GM18520 (cell line): ENCODE data around the gene MRPL3.
"Not testable (repeated sequence)": the region's sequence is repeated elsewhere in the genome, so short reads cannot be mapped to it uniquely, and the experiment has no call there.

Experiments used
- ATAC-seq: cut with Tn5 transposase; IDR thresholded peaks from one replicate; pipeline ENCODE4 v1.9.1; 2021; ENCODE audit not compliant: unreplicated experiment

MRPL3 gene

DNA sequence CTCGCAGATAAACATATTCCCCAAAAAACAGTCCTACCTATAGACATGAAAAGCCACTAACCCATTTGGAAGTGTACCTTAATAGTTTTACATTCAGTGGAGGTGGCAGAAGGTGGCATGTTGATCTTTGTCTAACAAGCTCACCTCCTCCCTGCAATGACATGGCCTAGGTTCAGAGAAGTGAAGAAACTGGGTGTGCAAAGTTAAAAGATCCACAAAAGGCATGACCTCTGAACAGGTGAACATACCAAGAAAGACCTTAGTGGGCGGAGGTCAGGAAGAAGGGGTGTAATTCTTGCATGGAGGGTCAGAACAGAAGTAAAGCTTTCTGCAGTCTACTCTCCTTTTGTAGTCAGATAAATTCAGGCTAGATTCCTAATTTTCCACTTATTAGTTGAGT is 822 bp downstream of the MRPL3 start:
- ATAC-seq: no peak

DNA sequence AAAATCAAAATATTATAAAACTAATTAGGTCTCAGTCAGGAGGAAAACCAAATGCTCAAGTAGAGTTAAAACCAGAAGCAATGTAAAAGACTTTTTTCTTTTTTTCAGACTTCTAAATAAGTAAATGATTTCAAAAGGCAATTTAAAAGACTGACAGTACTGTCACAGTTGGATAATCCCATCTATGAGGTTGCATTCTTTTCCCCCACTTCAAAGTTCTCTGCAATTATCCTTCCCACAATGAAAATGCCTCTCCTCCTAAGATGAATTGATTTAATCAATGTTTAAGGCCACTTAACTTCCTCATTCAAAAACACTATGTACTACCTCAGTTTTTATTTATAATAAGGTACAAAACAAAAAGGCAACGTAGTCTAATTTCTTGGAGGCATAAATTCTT is 8.1 kb downstream of the MRPL3 start:
- no peak for ATAC-seq

DNA sequence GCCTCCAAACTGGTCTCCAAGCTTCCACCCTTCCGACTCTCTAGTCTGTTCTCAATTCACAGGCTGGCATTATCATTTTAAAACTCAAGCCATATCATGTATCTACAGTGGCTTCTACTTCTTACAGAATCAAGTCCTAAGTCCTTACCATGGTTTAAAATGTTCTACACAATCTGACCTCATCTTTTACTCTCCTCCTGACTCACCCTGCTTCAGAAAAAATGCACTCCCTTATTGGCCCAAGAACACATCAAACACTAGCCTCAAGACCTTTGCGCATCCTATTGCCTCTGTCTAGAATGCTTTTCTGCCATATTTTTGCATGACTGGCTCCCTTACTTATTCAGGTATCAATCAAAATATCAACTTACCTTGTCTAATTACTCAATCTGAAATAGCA is 11.0 kb downstream of the MRPL3 start:
- no peak for ATAC-seq

DNA sequence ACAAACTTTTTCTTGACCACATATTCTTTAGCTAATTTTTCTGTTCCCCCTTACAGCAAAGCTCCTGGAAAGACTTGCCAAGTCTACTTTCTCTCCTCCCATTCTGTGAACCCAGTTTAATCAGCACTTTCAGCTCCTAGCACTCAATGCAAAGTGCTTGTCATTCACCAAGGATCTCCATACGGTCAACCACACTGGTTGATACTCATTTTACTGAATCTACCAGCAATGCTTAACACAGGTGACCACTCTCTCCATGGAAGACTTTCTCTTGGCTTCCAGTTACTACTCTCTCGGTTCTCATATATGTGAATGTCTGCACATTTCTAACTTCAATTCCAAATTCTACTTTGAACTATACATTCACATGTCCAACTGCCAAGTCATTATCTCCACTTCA is 11.7 kb downstream of the MRPL3 start:
- no peak for ATAC-seq

DNA sequence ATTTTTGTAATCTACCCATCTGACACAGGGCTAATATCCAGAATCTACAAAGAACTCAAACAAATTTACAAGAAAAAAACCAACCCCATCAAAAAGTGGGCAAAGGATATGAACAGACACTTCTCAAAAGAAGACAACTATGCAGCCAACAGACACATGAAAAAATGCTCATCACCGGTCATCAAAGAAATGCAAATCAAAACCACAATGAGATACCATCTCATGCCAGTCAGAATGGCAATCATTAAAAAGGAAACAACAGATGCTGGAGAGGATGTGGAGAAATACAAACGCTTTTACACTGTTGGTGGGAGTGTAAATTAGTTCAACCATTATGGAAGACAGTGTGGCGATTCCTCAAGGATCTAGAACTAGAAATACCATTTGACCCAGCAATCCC is 16.2 kb downstream of the MRPL3 start:
- not testable (repeated sequence) for ATAC-seq

DNA sequence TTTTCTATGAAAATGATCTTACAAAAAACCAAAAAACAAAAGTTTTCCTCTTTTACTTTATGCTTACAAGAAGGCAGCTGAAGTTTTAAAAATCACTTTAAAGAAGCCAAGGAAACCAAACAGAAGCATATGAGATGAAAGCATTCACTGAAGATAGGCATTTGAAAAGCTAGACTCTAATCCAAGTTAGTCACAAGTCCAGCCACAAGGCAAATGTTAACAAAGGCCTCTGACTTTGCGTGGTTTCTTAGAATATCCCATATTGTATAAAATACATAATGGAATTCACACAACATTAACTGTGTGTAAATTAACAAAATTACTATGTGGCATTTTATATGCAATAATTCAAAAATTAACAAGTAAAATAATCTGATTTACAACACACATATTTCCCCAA is 17.7 kb downstream of the MRPL3 start:
- no peak for ATAC-seq

DNA sequence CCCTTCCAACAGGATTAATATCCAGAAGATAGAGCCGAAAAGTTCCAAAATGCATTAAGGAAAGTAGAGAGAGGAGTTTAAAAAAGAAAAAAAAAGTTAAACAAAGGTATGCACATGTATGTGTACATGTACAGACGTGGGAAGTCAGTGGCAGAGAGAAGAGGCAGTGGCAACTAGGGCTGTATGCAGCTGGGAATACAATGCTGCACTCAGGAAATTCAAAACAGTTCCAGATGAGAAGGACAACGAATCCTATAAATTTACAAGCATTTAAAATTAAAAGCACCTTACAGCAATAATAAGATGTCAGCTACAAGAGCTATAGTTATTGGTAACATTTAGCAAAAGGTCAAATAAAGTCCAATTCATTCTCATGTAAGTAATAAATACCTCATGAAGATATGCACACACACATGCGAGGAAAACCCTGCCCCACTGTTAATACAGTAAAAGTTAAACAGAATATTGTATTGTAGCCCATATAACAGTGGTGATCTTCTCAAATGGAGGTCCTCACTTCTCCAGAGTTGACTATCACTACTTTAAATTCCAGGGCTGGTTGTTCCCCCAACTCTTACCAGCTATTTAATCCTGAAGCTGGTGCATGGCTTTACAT is 18.2 kb downstream of the MRPL3 start:
- no peak for ATAC-seq

DNA sequence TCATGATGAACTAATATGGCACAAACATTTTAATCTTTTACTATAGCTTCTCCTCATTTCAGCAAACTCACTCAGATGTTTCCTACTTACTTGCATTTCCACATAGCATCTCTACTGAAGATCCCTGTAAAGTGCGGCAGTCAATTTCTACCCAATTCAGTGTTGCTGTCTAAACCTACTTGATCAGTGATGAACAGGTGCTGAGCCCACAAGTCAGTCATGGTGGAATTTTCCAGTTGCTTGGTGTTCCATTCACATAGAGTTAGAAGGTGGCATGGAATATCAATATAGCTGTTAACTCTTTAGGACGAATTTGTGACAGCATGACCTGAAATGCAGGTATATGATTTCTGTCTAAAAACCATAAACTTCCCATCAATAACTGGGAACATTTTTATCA is 22.7 kb downstream of the MRPL3 start:
- no peak for ATAC-seq

DNA sequence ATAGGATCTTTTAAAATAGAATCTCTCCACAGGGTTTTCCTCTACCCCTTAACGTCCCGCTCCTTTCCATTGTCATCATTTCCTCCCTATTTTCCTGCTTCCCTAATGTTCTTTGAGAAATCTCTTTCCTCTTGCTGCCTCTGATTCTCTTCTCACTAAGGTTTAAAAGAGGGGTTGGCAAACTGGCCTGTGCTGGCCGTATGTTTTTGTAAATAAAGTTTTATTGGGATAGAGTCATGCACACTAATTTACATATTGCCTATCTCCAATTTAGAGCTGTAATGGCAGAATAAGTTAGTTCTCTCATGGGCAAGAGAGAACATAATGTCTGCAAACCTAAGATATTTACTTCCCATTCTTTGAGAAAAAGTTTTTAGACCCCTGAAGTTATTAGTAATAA is 25.0 kb downstream of the MRPL3 start:
- ATAC-seq: no peak

DNA sequence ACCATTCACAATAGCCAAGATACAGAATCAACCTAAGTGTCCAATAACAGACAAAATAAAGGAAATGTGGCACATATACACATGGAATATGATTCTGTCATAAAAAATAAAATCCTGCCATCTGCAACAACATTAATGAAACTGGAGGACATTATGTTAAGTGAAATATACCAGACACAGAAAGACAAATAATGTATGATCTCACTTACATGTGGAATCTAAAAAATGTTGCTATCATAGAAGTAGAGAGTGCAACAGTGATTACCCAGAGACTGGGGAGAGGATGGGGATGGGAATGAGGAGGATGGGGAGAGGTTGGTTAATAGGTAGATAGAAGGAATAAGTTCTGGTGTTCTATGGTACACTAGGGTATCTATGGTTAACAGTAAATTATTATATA is 28.7 kb downstream of the MRPL3 start:
- ATAC-seq: no peak

DNA sequence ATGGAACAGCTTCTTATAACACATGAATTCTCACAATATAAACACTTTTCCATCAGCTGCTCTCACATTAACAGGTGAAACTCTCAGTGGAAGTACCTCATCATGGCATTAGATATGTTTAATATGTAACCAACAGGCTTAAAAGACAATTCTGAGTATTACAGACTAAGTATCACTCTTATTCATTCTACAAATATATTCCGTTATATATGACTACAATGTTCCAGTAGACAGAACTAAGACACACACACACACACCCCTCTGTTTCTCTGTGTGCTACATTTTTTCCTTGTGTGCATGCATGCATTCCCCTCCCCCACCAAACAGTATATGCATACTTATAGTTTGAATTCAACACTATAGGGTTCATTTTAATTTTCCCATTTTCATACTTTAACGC is 32.4 kb downstream of the MRPL3 start:
- no peak for ATAC-seq

DNA sequence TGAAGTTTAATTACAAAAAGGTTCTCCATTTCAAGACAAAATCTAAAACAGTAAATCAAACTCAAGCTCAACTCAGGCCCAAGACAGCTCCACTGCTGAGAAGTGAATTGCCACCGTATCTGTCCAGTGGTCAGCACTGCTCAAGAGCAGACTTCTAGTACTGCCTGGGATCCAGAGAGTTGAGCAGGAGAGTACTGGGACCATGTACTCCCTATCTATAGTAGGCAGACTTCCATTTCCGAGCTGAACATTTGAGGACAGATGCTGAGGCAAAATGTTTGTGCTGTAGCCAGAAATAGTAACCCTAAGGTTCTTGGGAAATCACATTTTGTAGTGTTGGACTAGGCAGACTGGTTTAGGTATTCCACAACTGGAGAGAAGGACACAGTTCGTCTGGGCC is 44.1 kb downstream of the MRPL3 start:
- no peak for ATAC-seq

DNA sequence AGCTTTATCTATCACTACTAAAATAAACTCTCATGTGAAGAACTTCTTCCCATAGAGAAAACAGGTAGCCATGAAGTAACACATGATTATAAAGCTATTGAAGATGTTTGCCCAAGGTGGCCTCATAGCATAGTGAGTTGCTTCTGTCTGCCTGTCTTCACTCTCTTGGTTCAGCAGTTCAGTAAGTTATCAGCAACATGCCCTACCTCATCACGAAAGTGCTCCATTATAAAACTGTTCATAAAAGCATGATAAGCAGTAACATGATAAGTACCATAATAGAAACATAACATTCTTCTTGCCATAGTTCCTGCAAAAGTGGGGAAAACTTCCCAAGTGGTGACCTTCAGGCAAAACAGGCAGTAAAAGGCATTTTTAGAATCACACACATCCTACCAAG is 45.6 kb downstream of the MRPL3 start:
- no peak for ATAC-seq

DNA sequence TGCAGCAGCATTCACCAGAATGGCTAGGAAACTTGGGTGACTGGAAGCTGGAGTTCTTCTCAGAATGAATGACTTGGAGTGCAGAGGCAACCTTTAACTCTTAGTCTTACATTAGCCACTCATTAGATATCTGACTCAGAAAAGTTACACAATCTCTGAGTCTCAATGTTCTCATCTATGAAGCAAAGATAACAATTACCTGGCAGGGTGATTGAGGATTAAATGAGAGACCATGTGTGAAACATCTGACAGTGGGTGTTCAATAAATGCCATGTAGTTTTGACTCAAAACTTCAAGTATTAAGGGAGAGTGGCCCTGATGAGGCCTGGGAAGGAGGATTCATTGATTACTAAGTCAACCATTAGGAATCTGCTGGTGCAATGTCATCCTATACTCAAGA is 48.3 kb downstream of the MRPL3 start:
- ATAC-seq: no peak

DNA sequence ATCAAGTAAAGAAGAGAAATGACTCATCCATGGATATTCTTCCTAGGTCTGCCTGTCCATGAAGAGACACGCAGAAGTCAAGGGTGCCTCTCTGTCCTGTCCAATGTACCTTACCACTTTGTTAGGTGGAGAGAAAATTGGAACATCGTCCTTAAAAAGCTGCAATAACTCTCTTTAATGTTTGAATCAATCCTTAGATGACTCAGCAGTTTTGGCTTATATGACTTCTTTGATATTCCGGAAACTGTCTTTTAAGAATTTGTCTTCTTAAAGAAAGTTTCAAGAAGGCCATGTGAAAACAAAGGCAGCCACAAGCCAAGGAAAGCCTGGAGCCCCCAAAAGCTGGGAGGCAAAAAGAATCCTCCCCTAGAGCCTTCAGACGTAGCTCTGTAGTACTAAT is 49.2 kb downstream of the MRPL3 start:
- ATAC-seq: no peak

DNA sequence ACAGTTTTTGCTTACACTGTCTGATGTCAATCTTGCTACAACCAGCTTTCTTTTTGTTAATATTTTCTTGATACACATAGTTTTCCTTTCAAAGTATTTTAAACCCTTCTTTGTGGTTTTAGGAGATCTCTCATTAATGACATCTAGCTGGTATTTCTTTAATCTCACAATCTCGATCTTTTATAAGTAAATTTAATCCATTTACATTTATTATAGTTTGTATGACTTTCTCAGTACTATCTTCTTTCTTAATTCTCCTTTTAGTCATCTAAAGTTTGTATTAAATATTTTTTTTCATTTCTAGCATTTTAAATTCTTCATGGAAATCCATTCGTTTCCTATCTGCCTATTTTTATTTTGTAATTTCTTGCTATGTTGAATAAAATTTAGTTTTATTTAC is 55.4 kb downstream of the MRPL3 start:
- ATAC-seq: no peak

DNA sequence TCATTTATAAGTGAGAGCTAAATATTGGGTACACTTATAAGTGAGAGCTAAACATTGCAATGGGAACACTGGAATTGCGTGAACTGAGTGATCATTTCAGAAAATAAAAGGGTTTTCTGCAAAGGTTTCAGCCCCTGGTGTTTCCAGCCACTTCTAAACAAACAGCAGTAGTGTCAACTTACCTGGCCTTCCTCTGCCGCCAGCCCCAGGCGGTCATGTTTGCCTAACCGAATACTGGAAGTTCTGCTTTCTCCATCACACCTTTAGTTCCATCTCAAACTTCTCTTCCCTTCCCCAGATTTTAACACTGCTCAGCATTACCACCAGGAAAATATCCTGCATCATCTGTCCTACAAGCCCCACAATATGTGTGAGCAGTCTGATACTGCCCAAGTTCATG is 58.6 kb downstream of the MRPL3 start:
- no peak for ATAC-seq

DNA sequence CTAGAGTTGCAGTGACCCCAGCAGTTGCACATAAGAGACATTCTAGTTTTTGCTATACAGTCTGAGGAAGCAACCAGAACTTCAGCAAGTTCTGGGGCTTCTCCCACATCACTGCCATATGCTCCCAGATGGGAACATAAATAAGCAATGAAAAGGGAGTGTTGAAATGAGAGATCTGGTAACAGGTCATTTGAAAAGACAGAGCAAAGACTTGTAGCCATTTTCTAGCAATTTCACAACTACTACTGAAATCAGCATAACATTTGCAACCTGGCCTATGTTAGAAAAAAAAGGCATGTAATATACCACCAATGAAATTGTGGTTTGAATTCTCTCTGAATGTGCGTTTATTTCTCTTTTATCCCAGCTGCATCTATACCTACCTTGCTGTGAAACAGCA is 63.7 kb downstream of the MRPL3 start:
- ATAC-seq: no peak

DNA sequence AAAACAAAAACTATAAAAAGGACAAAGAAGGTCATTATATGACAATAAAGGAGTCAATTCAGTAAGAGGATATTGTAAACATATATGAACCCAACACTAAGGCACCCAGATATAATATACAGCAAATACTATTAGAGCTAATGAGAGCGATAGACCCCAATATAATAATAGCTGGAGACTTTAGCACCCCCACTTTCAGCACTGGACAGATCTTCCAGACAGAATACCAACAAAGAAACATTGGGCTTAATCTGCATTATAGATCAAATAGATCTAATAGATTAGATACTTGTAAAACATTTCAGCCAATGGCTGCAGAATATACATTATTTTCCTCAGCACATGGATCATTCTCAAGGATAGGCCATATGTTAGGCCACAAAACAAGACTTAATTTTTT is 67.8 kb downstream of the MRPL3 start:
- ATAC-seq: no peak

DNA sequence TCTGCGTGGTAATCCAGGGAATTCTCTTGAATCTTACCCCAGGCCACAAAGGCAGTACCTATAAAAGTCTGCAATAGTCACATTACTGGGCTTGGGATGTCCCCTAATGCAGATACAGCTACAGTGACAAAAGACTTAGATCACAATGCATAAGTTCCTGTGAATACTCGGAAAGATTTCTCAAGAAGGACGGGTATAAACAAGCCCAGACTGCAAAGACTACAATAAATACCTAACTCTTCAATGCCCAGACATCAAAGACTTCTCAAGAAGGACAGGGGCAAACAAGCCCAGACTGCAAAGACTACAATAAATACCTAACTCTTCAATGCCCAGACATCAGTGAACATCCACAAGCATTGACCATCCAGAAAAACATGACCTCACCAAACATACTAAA is 70.3 kb downstream of the MRPL3 start:
- no peak for ATAC-seq

DNA sequence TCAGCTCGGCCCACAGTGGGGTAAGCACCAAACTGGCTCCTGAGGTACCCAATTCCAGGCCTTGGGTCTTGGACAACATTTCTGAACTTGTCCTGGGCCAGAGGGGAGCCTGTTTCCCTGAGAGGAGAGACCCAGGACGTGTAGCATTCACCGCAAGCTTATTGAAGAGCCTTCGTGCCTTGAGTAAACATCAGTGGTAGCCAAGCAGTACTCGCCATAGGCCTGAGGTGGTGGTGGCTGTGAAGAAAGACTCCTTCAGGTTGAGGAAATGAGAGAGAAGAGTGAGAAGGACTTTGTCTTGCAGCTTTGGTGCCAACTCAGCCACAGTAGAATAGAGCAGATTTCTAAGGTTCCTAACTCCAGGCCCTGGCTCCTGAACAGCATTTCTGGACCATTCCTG is 71.0 kb downstream of the MRPL3 start:
- ATAC-seq: no peak

DNA sequence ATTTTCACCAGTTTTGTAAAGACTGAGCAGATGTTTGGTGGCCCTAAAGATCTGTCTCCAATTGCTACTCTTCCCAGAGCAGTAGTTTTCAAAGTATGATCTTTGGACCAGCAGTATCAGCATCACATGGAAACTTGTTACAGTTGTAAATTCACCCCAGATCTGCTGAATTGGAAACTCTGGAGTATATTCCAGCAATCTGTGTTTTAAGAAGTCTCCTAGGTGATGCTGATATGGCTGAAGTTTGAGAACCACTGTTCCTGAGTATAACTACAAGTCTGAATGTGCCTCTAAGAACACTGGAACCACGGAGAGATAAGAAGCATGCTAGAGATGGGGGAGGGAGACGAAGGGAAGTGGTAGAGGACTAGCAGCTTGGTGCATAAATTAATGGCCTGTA is 75.5 kb downstream of the MRPL3 start:
- no peak for ATAC-seq

DNA sequence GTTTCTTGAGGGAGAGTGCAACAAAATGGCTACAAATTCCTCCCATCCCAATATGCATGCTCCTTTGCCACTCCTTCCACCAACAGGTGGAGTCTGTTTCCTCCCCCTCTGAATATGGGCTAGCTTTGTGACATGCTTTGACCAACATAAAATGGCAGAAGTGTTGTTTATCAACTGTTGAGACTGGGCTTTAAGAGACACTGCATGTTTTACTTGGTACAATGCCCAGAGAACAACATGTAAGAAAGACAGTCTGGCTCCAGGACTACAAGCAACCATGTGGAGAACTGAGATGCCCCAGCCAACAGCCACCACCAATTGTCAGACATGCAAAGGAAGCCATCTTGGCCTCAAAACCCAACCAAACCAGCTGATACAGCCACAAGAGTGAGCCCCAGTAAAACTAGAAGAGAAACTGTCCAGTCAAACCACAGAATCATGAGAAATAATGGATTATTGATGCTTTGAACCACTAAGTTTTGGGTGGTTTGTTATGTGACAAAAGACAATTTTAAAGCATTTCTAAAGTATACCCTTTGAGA is 80.7 kb downstream of the MRPL3 start:
- ATAC-seq: no peak

DNA sequence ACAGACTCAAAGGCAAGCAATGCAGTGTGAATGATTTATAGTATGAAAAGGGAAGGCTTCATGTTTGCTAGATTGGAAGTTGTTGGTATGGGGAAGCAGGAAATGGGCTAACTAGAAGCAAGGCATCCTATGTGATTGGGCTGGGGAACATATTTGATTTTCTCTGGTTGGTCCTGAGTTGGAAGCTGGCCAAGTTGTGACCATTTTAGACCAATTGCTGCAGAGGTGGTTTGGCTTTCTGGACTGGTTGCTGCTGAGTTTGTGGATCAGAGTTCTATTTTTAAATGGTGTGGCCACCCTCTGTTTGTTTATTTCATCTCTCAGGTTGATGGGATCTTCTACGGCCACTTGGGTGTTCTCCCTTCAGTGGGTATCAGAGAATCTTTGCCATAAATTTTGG is 81.5 kb downstream of the MRPL3 start:
- no peak for ATAC-seq
